ENCODE data around the gene SH3PXD2B.
"Not testable (repeated sequence)": the region's sequence is repeated elsewhere in the genome, so short reads cannot be mapped to it uniquely, and the experiment has no call there.

SH3PXD2B gene

DNA sequence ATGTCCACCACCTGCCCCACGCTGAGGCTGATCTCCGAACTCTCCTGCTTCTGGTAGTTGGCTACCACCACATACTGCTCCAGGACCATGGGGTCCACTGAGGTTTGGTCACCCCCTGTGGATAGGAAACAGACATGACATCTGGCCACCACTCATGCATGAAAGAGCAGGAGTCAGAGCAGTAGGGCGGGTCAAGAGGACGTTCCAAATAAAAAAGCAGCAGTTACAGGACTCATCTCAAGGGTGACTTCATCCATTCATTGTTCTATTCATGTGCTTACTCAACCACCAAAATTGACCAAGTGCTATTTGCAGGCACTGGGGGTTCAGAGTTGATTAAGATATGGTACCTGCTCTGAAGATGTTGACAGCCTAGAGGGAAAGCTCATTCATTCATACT lies 91.6 kb downstream of the SH3PXD2B start:
- no peak for FAIRE-seq

- no peak for FAIRE-seq
Observed at GRCh38 chr5:172361566-172362238, 92.6 kb downstream of the SH3PXD2B start.

GRCh38 chr5:172358345-172358744 lies 96.0 kb downstream of the SH3PXD2B start:
- FAIRE-seq, result no peak

GRCh38 chr5:172356527-172356926 lies 97.8 kb downstream of the SH3PXD2B start:
- no peak for FAIRE-seq

- FAIRE-seq, result no peak
Observed at GRCh38 chr5:172356047-172356446, 98.3 kb downstream of the SH3PXD2B start.

GRCh38 chr5:172353846-172354245 lies 100.5 kb downstream of the SH3PXD2B start:
- no peak for FAIRE-seq

DNA sequence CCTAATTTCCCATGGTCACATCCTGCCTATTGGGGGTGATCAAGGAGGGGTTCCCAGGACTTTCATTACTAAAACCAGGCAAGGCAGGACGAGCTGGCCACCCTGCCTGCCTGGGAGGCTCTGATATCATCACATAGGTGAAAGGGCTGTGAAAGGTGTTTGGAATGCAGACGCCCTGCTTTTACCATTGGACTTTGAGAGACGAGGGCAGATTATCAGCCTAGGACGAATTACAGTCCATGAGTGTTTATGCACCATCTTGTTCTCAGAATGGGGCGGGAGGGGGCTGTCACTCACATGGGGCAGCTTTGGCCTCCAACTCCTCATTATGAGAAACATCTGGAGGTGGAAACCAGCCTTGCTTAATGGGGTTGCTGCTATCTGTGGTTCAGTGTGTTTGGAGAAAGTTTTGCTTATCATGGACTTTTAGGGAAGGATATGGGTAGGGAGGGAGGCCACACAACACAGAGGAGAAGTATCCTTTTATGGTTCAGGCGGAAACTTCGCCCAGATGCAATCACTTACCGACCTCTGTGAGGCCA lies 101.0 kb downstream of the SH3PXD2B start:
- no peak for FAIRE-seq

DNA sequence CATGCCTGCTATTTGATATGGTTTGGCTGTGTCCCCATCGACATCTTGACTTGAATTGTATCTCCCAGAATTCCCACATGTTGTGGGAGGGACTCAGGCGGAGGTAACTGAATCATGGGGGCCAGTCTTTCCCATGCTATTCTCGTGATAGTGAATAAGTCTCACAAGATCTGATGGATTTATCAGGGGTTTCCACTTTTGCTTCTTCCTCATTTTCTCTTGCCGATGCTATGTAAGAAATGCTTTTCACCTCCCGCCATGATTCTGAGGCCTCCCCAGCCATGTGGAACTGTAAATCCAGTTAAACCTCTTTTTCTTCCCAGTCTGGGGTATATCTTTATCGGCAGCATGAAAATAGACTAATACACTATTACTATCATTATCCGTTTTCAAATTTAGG lies 101.8 kb downstream of the SH3PXD2B start:
- FAIRE-seq, result not testable (repeated sequence)

DNA sequence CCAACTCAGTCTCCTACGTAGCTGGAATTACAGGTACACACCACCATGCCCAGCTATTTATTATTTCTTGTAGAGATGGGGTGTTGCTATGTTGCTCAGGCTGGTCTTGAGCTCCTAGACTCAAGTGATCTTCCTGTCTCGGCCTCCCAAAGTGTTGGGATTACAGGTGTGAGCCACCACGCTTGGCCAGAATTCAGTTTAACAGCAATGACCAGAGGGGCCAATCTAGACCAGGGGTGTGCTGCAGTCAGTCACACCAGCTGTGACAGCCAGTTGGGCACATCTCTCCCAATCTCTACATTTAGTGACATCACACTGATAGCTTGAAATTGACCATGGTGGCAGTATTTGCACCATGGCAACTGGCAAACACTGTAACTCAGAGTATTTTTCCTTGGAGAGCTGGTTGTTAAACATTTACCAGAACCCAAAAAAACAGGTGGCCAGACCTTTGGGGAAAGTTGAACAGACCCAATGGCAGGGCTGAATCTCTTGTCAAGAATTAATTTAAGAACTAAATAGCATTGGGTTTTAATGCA lies 103.0 kb downstream of the SH3PXD2B start:
- FAIRE-seq, result no peak

DNA sequence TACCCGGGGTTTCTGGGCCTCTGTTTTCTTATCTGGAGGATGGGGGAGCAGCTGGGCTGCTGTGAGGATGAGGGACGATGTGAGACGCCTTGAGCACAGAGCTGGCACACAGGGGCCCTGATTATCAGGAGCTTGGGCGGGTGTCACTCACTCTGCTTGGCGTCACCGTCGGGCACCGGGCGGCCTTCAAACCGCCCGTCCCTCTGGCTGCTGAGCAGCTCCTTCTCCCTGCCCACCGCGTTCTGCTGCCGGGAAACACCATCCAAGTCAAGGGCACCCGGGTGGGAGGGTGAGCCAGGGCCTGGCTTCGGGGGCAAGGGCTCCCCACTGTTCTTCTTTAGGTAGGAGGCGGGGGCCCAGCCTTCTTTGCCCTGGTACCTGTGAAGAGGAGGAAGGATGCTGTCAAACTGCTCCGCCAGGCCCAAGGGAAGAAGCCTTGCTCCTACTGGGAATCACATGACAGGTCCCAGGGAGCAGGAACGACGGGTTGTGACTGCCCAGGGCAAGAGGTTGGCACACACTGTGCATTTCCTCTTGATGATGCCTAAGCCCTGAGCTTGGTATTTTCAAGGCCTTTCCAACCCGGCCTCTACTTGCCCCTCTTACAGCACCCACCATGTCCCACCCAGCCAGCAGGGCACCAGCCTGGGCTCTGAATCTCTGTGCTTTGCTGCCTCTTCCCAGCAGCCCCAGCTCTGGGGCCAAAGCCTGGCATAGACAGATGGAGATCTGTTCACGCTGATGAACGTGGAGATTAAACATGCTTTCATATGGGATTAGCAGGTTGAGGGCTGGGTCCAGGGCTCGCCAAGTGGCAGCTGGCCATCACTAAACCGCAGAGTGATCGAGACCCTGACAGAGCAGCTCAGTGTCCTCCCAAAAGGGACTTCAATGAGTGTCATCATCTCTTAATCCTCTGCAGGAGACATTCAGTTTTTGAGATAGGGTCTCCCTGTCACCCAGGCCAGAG lies 103.8 kb downstream of the SH3PXD2B start:
- FAIRE-seq, result no peak

GRCh38 chr5:172348733-172349132 lies 105.6 kb downstream of the SH3PXD2B start:
- not testable (repeated sequence) for FAIRE-seq

DNA sequence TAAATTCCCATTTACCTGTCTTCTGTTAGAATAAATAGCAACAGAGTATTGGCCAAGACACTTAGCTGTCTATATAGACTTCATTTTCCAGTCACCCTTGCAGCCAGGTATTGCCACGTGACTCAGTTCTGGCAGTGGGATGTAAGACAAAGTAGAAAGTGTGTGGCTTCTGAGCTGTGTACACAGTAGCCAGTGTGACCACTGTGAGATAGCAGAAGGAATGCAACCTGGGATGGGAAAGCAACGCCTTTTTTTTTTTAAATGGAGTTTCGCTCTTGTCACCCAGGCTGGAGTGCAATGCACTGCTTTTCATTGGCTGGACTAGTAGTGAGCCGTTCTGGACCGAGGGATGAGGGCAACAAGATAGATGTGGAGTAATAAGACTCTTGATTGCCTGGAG lies 106.2 kb downstream of the SH3PXD2B start:
- no peak for FAIRE-seq

DNA sequence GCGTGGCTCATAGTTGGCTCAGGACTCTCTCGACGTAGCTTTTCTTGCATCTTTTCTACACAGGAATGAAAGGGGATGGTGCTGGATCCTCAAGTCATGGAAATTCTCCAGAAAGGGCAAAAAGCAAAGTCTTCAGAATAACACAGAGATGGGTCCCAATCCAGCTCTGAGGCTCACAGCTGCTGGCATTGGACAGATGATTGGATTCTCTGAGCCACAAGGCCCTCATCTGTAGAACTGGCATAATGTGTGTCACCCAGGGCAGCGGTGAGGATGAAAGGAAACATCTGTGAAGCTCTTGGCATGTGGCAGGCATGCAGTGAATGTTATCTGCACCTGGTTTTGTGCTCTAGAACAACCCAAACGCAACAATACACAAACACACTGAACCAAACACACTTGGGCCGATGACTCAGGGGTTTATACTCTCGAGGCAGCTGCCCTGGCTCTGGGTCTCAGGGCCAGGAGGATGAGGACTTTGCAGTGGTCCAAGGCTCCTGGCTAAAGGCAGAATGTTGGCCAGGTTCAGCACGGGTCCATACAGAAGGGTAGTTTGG lies 106.8 kb downstream of the SH3PXD2B start:
- no peak for FAIRE-seq

DNA sequence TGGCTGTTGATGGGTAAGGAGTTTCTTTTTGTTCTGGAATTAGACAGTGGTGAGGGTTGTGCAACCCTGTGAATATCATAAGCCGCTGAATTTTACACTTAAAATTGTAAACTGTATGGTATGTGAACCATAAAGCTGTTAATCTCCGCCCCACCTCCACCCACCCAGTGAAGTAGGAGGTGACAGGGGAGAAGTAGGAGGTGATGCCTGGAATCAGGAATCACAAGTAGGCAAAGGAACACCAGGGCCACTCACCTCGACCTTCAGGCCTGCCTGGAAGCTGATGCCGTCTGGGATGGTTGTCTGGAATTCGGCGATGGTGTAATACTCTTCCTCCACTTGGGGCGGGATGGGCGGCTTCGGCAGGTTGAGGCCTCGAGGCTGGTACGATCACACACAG lies 108.4 kb downstream of the SH3PXD2B start:
- FAIRE-seq, result no peak

GRCh38 chr5:172344855-172345409 lies 109.4 kb downstream of the SH3PXD2B start:
- no peak for FAIRE-seq

DNA sequence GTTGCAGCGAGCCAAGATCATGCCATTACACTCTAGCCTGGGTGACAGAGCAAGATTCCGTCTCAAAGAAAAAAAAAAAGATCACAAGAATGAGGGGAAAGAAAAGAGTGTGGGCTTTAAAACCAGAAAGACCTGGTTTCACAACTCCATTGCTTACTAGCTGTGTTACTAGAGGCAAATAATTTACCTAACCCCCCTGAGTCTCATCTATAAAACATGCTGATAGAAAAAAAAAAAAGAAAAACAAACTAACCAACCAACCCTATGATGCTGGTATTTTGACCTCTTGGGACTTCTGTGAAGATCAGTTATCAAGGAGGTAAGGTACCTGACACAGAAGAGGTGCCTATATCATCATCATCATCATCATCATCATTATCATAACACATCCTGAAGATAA lies 110.6 kb downstream of the SH3PXD2B start:
- FAIRE-seq, result no peak

GRCh38 chr5:172342918-172343317 lies 111.4 kb downstream of the SH3PXD2B start:
- no peak for FAIRE-seq

DNA sequence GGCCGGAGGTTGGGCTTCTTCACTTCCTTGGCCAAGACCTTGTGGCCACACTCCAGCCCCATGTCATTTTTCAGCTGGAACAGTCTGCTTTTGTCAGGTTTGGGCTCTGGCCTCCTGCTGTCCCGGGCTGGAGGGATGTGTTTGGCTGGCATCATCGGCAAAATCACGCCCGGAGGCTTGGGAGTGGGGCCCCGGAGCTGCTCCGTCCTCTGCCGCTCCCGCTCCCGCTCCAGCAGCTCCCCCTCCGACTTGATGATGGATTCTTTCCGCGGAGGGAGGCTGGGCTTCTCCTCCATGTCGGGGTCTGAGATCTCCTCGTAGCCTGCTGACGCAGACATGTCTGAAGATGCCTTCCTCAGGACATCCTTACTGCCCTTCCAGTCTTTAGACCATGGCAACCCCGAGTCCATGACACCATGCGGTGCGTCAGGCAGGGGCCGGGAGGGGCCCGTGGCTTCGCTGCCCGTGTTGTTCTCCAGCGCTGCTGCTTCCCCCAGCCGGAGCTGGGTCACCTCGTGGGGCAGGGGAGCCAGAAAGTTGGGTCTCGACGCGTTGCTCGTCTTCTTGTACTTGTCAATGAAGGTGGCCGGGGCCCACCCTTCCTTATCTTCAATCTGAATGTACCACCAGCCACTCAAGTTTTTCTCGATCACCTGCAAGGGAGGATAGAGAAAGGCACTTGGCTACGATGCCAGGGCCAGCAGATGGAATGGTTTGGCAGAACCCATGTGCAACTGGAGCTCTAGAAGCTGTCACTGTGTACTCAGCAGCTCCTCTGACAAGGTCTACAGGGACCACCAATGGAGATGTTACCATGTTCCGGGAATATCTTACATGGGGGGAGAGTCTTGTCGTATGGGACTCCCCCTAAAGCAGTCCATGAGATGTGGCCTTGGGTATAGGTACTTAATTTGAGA lies 114.8 kb downstream of the SH3PXD2B start:
- no peak for FAIRE-seq

DNA sequence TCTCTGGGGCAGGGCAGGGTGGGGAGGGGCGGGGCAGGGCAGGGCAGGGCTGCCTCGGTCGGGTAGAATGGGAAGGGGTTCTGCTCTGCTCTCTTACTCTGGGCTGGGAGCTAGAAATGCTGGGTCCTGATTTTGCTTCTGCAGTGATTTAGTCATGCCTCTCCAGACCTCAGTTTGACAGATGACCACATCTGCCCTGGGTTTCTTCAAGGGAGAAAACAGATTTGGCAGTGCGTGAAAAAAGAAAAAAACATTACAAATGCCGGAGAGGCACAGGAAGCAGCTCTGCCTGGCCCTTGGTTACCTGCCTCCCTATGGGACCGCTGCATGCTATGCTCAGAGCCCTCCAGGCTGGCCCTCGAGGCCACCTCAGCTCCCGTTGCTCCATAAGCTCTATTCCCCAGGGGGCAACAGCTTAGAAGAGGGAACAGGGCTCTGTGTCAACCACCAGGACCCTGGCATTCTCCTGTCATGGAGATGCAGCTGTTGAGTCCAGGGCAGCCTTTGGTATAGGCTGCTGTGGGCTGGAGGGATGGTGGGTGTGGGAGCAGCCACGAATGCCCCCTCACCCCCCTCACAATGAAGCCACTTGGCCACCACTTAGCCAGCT lies 117.5 kb downstream of the SH3PXD2B start:
- no peak for FAIRE-seq

GRCh38 chr5:172336264-172336663 lies 118.1 kb downstream of the SH3PXD2B start:
- no peak for FAIRE-seq

DNA sequence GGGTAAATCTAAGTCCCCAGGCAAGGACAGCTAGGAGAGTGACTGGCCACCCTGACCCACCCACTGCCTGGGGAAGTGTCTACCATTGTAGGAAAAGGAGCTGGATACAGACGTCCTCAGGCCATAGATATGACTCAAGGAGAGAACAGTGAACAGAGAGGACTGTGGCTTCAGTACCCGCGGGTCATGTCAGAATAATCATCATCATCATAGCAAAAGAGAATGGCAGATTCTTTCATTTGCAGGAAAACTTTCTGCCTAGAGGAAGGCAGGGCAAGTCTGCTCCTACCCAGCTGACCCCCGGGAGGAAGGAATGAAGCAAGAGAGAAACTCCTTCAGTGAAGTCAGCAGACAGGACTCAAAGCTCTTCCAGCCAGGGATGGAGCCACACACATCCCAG lies 118.6 kb downstream of the SH3PXD2B start:
- FAIRE-seq, result no peak

All from endometrium (tissue), 2 donors.